ENCODE measurements around the gene ALK. TPM values are rescaled to one million over a fixed set of nuclear protein-coding genes. Genes with fewer than 3 reads are reported as not detected.

ALK gene
- total and polyA plus RNA-seq, 7 experiments from 2014 or later, result 0.13 TPM; not detected in 6

DNA sequence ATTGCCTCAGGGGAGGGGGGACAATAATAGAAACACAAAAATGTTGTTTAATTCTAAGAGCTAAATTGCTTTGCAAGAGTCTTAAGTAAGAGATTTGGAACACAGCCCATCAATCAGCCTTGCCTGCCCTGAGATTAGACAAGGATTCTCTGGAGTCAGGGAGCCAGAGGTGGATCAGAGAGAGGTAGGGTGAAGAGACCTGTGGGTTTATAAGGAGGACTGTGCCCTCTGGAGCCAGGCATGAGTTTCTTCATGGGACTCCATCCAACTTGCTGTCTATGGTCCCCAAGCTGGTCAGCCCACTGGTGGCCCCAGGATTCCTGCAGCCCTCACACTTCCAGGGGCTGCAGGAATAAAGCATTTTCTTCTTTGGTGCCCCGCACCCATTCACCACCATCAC, 139.3 kb downstream of the ALK start:
- no peaks in the 10 kb centered on the region for H3K4me1 ChIP-seq (ENCODE audit: control insufficient read depth in 2 of 2, insufficient read depth in 2 of 2, low read length in 2 of 2)
- no peaks in the 10 kb centered on the region for H3K36me3 Mint-ChIP-seq
- H3K4me1 Mint-ChIP-seq, result no peaks in the 10 kb centered on the region
- intact Hi-C loops (cut with micrococcal nuclease), result no loop called here
- CTCF ChIA-PET, result no interaction called here
- H3K9me3 Mint-ChIP-seq, result peaks cover 0 to 3% (median 0%) of the 10 kb centered on the region in 11 donors
- H3K27ac ChIP-seq (ENCODE audit: low read depth, low read length), result no peak overlapping the region
- POLR2A ChIA-PET, result no interaction called here
- H3K27ac Mint-ChIP-seq, result no peak overlapping the region
- DNase-seq (no peak), ATAC-seq (no peak)
- peaks cover 2 to 20% (median 17%) of the 10 kb centered on the region in 5 donors for H3K27me3 Mint-ChIP-seq
- H3K27me3 ChIP-seq (ENCODE audit: control insufficient read depth in 2 of 2, insufficient read depth in 2 of 2, low read length in 2 of 2), result no peaks in the 10 kb centered on the region
- H3K36me3 ChIP-seq (ENCODE audit: control insufficient read depth in 2 of 3, insufficient read depth in 3 of 3, low read length in 3 of 3), result no peaks in the 10 kb centered on the region
- no peaks in the 10 kb centered on the region for H3K9me3 ChIP-seq (ENCODE audit: control insufficient read depth in 2 of 3, low read length in 3 of 3)
- no peak overlapping the region for H3K4me3 Mint-ChIP-seq
- H3K4me3 ChIP-seq (ENCODE audit: low read length), result no peak overlapping the region

DNA sequence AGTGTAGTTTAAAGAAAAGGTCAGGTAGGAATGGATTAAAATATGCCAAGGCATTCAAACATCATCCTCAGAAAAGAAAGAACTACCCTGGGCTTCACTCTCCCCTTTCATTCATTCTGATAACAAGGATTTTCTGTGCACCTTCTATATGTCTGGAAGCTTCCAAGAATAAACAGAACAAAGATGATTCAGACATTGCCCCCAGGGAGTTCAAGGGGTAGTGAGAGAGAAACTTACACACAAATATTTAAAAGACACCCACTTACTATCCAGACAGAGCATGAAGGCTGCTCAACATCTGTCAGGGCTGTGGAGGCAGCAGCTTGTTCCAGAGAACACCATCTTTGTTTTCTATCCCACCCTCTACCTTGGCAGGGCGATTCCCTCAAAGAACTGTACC, 140.5 kb downstream of the ALK start:
- no peaks in the 10 kb centered on the region for H3K9me3 ChIP-seq (ENCODE audit: control insufficient read depth in 2 of 3, low read length in 3 of 3)

GRCh38 chr2:29777161-29777560, 144.2 kb downstream of the ALK start:
- intact Hi-C loops (cut with micrococcal nuclease), result no loop called here
- no peaks in the 10 kb centered on the region for H3K4me1 Mint-ChIP-seq
- ChIA-PET POLR2A (no interaction called here), CTCF (no interaction called here)
- DNase-seq (no peak), ATAC-seq (no peak)
- Histone ChIP-seq H3K4me3 (ENCODE audit: low read length) (no peak overlapping the region), H3K27me3 (ENCODE audit: control insufficient read depth in 2 of 2, insufficient read depth in 2 of 2, low read length in 2 of 2) (no peaks in the 10 kb centered on the region), H3K4me1 (ENCODE audit: control insufficient read depth in 2 of 2, insufficient read depth in 2 of 2, low read length in 2 of 2) (no peaks in the 10 kb centered on the region), H3K36me3 (ENCODE audit: control insufficient read depth in 2 of 3, insufficient read depth in 3 of 3, low read length in 3 of 3) (no peaks in the 10 kb centered on the region), H3K9me3 (ENCODE audit: control insufficient read depth in 2 of 3, low read length in 3 of 3) (no peaks in the 10 kb centered on the region), H3K27ac (ENCODE audit: low read depth, low read length) (no peak overlapping the region)
- H3K4me3 Mint-ChIP-seq, result no peak overlapping the region
- H3K27ac Mint-ChIP-seq, result no peak overlapping the region
- no peaks in the 10 kb centered on the region for H3K36me3 Mint-ChIP-seq
- peaks cover 11 to 19% (median 12%) of the 10 kb centered on the region in 5 donors for H3K27me3 Mint-ChIP-seq
- no peaks in the 10 kb centered on the region for H3K9me3 Mint-ChIP-seq

More for the DNA sequence above, 140.5 kb downstream of the ALK start:
- Histone ChIP-seq H3K4me1 (ENCODE audit: control insufficient read depth in 2 of 2, insufficient read depth in 2 of 2, low read length in 2 of 2) (no peaks in the 10 kb centered on the region), H3K36me3 (ENCODE audit: control insufficient read depth in 2 of 3, insufficient read depth in 3 of 3, low read length in 3 of 3) (no peaks in the 10 kb centered on the region), H3K4me3 (ENCODE audit: low read length) (no peak overlapping the region), H3K27ac (ENCODE audit: low read depth, low read length) (no peak overlapping the region), H3K27me3 (ENCODE audit: control insufficient read depth in 2 of 2, insufficient read depth in 2 of 2, low read length in 2 of 2) (no peaks in the 10 kb centered on the region)
- H3K4me3 Mint-ChIP-seq, result no peak overlapping the region
- DNase-seq, result no peak
- peaks cover 0 to 3% (median 0%) of the 10 kb centered on the region in 11 donors for H3K9me3 Mint-ChIP-seq
- intact Hi-C loops (cut with micrococcal nuclease), result no loop called here
- ChIA-PET POLR2A (no interaction called here), CTCF (no interaction called here)
- no peaks in the 10 kb centered on the region for H3K4me1 Mint-ChIP-seq
- H3K36me3 Mint-ChIP-seq, result no peaks in the 10 kb centered on the region
- no peak overlapping the region for H3K27ac Mint-ChIP-seq
- no peak for ATAC-seq
- peaks cover 2 to 22% (median 11%) of the 10 kb centered on the region in 5 donors for H3K27me3 Mint-ChIP-seq

- H3K4me1 ChIP-seq (ENCODE audit: control insufficient read depth in 2 of 2, insufficient read depth in 2 of 2, low read length in 2 of 2), result no peaks in the 10 kb centered on the region
- no peak overlapping the region for H3K27ac ChIP-seq (ENCODE audit: low read depth, low read length)
- no peaks in the 10 kb centered on the region for H3K9me3 ChIP-seq (ENCODE audit: control insufficient read depth in 2 of 3, low read length in 3 of 3)
- Mint-ChIP-seq H3K27ac (no peak overlapping the region), H3K9me3 (no peaks in the 10 kb centered on the region), H3K4me1 (no peaks in the 10 kb centered on the region), H3K36me3 (no peaks in the 10 kb centered on the region), H3K4me3 (no peak overlapping the region), H3K27me3 (peaks cover 11 to 20% (median 15%) of the 10 kb centered on the region in 5 donors)
- ATAC-seq, result no peak
- no peaks in the 10 kb centered on the region for H3K36me3 ChIP-seq (ENCODE audit: control insufficient read depth in 2 of 3, insufficient read depth in 3 of 3, low read length in 3 of 3)
- no peak overlapping the region for H3K4me3 ChIP-seq (ENCODE audit: low read length)
- DNase-seq, result no peak
- POLR2A ChIA-PET, result no interaction called here
- intact Hi-C loops (cut with micrococcal nuclease), result no loop called here
- no peaks in the 10 kb centered on the region for H3K27me3 ChIP-seq (ENCODE audit: control insufficient read depth in 2 of 2, insufficient read depth in 2 of 2, low read length in 2 of 2)
- CTCF ChIA-PET, result no interaction called here
Measured at GRCh38 chr2:29776406-29776805, 145.0 kb downstream of the ALK start.

DNA sequence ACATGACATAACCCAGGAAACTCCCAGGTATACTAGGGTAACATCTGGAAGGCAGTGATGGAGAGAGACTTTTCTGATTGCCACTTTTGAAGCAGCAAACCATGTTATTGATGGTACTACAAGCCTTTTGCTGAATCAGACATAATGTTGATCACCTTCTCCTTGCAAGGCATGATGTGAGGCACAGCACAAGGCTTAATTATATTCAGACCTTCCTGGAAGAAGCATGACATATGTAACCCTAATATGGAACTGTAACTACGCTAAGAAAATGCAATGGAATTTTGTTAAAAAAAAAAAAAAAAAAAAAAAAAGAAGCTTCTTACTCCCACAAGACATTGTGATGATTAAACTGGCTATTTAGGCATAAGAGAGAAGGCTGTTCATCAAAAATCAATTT, 145.4 kb downstream of the ALK start:
- Mint-ChIP-seq H3K4me1 (no peaks in the 10 kb centered on the region), H3K9me3 (peaks cover 0 to 2% (median 0%) of the 10 kb centered on the region in 11 donors), H3K27me3 (peaks cover 11 to 20% (median 17%) of the 10 kb centered on the region in 5 donors), H3K4me3 (no peak overlapping the region), H3K27ac (no peak overlapping the region), H3K36me3 (no peaks in the 10 kb centered on the region)
- DNase-seq, result no peak
- no peaks in the 10 kb centered on the region for H3K9me3 ChIP-seq (ENCODE audit: control insufficient read depth in 2 of 3, low read length in 3 of 3)
- ChIA-PET POLR2A (no interaction called here), CTCF (no interaction called here)
- H3K36me3 ChIP-seq (ENCODE audit: control insufficient read depth in 2 of 3, insufficient read depth in 3 of 3, low read length in 3 of 3), result no peaks in the 10 kb centered on the region
- no peak overlapping the region for H3K27ac ChIP-seq (ENCODE audit: low read depth, low read length)
- no peaks in the 10 kb centered on the region for H3K27me3 ChIP-seq (ENCODE audit: control insufficient read depth in 2 of 2, insufficient read depth in 2 of 2, low read length in 2 of 2)
- H3K4me1 ChIP-seq (ENCODE audit: control insufficient read depth in 2 of 2, insufficient read depth in 2 of 2, low read length in 2 of 2), result no peaks in the 10 kb centered on the region
- no peak overlapping the region for H3K4me3 ChIP-seq (ENCODE audit: low read length)
- no peak for ATAC-seq
- intact Hi-C loops (cut with micrococcal nuclease), result no loop called here

GRCh38 chr2:29774624-29775023, 146.8 kb downstream of the ALK start:
- H3K27ac Mint-ChIP-seq, result no peak overlapping the region
- DNase-seq, result no peak
- intact Hi-C loops (cut with micrococcal nuclease), result no loop called here
- CTCF ChIA-PET, result no interaction called here
- no peak for ATAC-seq
- Histone ChIP-seq H3K9me3 (ENCODE audit: control insufficient read depth in 2 of 3, low read length in 3 of 3) (no peaks in the 10 kb centered on the region), H3K27ac (ENCODE audit: low read depth, low read length) (no peak overlapping the region), H3K27me3 (ENCODE audit: control insufficient read depth in 2 of 2, insufficient read depth in 2 of 2, low read length in 2 of 2) (no peaks in the 10 kb centered on the region), H3K36me3 (ENCODE audit: control insufficient read depth in 2 of 3, insufficient read depth in 3 of 3, low read length in 3 of 3) (no peaks in the 10 kb centered on the region), H3K4me1 (ENCODE audit: control insufficient read depth in 2 of 2, insufficient read depth in 2 of 2, low read length in 2 of 2) (no peaks in the 10 kb centered on the region), H3K4me3 (ENCODE audit: low read length) (no peak overlapping the region)
- POLR2A ChIA-PET, result no interaction called here
- H3K4me1 Mint-ChIP-seq, result no peaks in the 10 kb centered on the region
- H3K36me3 Mint-ChIP-seq, result no peaks in the 10 kb centered on the region
- peaks cover 0 to 4% (median 0%) of the 10 kb centered on the region in 11 donors for H3K9me3 Mint-ChIP-seq
- peaks cover 9 to 29% (median 16%) of the 10 kb centered on the region in 5 donors for H3K27me3 Mint-ChIP-seq
- H3K4me3 Mint-ChIP-seq, result no peak overlapping the region

- no peaks in the 10 kb centered on the region for H3K36me3 Mint-ChIP-seq
- H3K27ac Mint-ChIP-seq, result no peak overlapping the region
- H3K27me3 Mint-ChIP-seq, result peaks cover 13 to 33% (median 15%) of the 10 kb centered on the region in 5 donors
- peaks cover 0 to 4% (median 0%) of the 10 kb centered on the region in 11 donors for H3K9me3 Mint-ChIP-seq
- Histone ChIP-seq H3K27me3 (ENCODE audit: control insufficient read depth in 2 of 2, insufficient read depth in 2 of 2, low read length in 2 of 2) (no peaks in the 10 kb centered on the region), H3K4me3 (ENCODE audit: low read length) (no peak overlapping the region), H3K9me3 (ENCODE audit: control insufficient read depth in 2 of 3, low read length in 3 of 3) (no peaks in the 10 kb centered on the region), H3K4me1 (ENCODE audit: control insufficient read depth in 2 of 2, insufficient read depth in 2 of 2, low read length in 2 of 2) (no peaks in the 10 kb centered on the region), H3K27ac (ENCODE audit: low read depth, low read length) (no peak overlapping the region), H3K36me3 (ENCODE audit: control insufficient read depth in 2 of 3, insufficient read depth in 3 of 3, low read length in 3 of 3) (no peaks in the 10 kb centered on the region)
- ATAC-seq (no peak), DNase-seq (no peak)
- intact Hi-C loops (cut with micrococcal nuclease), result no loop called here
- H3K4me1 Mint-ChIP-seq, result no peaks in the 10 kb centered on the region
- ChIA-PET POLR2A (no interaction called here), CTCF (no interaction called here)
- no peak overlapping the region for H3K4me3 Mint-ChIP-seq
Measured at GRCh38 chr2:29770846-29771245, 150.5 kb downstream of the ALK start.

Data from naive thymus-derived CD4-positive, alpha-beta T cell (primary cell).